ENCODE measurements around the gene RPLP2. TPM values are rescaled to one million over a fixed set of nuclear protein-coding genes. Genes with fewer than 3 reads are reported as not detected.

RPLP2 gene
- total and polyA plus RNA-seq, 2 donors (not counting 1 experiment from before 2014, with no cell fraction given), result 525 to 3,947 TPM

DNA sequence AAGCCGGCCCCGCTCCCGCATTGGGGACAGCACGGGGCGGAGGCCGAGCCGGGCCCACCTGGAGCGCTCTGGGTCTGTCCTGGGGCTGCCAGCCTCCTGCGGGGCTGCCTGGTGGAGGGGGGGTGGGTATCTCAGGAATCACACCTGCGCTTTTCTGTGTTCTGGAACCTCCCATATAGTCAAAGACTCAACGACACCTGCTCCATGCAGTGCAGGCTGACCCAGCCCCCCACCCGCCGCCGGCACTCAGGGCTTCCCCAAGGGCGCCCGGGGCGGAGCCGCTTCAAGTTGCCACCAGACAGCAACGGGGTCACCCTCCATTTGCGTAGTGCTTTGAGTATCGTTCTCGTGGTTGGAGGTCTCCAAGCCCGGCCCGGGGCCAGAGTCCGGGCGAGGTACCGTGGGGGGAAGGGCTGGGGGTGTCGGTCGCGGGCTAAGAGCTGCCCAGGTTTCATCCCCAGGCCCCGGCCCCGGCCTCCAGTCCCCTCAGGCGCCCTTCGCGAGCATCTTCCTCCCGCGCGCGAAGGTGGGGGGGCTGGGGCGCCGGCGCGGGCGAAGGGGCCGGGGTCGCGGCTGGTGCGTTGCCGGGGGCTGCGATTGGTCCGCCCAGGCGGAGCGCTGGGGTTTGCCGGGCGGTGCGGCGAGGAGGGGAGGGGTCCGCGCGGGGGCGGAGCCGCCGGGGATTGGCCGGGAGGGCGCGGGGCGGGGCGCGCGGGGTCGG is 39.5 kb downstream of the RPLP2 start:
- H3K4me3 Mint-ChIP-seq, result peak overlapping the region; percentile 80
- no peak overlapping the region for H3K27ac ChIP-seq (ENCODE audit: low read length in 2 of 2)
- peaks cover 8% of the 10 kb centered on the region for H4K20me1 ChIP-seq (ENCODE audit: control insufficient read depth, insufficient read depth, low read length, poor library complexity, severe bottlenecking)
- ChIA-PET CTCF (interaction anchor here (1.1 to 3.1 kb wide), 4 partner anchors 19 to 201 kb away, joined by 3 to 26 read pairs (median 3); no protein-coding TSS in a partner anchor), POLR2A (interaction anchor here (0.6 kb wide), 1 partner anchor 1533 kb away, joined by 3 read pairs; no protein-coding TSS in a partner anchor)
- H3K36me3 ChIP-seq (replicated peaks in 1 of 2; ENCODE audit: control extremely low read depth in 1 of 2, control insufficient read depth in 1 of 2, extremely low read depth in 1 of 2, insufficient read depth in 2 of 2, low read length in 1 of 2), result no peaks in the 10 kb centered on the region
- H3K4me3 ChIP-seq (ENCODE audit: control extremely low read depth in 1 of 5, extremely low read depth in 1 of 5, insufficient read depth in 1 of 5, low read depth in 2 of 5, low read length in 4 of 5), result peak overlapping the region in 4 of 5 experiments; percentile 32 to 82 (median 52)
- DNase-seq, result peak; percentile 65
- peaks cover 11% of the 10 kb centered on the region for H3K4me1 Mint-ChIP-seq
- no peak overlapping the region for H3K27ac Mint-ChIP-seq
- peaks cover 17 to 23% of the 10 kb centered on the region in 2 donors for H3K4me1 ChIP-seq (ENCODE audit: control insufficient read depth in 2 of 2, insufficient read depth in 2 of 2, low read length in 2 of 2)
- peak overlapping the region; percentile 76 for H2AFZ ChIP-seq (ENCODE audit: insufficient read depth, low read depth, low read length, poor library complexity, severe bottlenecking)
- peaks cover 0 to 36% (median 6%) of the 10 kb centered on the region in 4 experiments for H3K27me3 ChIP-seq (replicated peaks in 1 of 4; ENCODE audit: control extremely low read depth in 1 of 4, control insufficient read depth in 3 of 4, insufficient read depth in 4 of 4, low read length in 3 of 4)
- TF ChIP-seq, protein P1, sequence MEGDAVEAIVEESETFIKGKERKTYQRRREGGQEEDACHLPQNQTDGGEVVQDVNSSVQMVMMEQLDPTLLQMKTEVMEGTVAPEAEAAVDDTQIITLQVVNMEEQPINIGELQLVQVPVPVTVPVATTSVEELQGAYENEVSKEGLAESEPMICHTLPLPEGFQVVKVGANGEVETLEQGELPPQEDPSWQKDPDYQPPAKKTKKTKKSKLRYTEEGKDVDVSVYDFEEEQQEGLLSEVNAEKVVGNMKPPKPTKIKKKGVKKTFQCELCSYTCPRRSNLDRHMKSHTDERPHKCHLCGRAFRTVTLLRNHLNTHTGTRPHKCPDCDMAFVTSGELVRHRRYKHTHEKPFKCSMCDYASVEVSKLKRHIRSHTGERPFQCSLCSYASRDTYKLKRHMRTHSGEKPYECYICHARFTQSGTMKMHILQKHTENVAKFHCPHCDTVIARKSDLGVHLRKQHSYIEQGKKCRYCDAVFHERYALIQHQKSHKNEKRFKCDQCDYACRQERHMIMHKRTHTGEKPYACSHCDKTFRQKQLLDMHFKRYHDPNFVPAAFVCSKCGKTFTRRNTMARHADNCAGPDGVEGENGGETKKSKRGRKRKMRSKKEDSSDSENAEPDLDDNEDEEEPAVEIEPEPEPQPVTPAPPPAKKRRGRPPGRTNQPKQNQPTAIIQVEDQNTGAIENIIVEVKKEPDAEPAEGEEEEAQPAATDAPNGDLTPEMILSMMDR (IDR thresholded peaks at IDR 0.05), result no peak
- no peak for TF ChIP-seq EZH2 (IDR thresholded peaks at IDR 0.05; ENCODE audit: borderline replicate concordance, insufficient read depth, low read depth, low read length, poor library complexity, severe bottlenecking)
- peak overlapping the region; percentile 63 for H3K9ac ChIP-seq (ENCODE audit: low read length)
- H3K27me3 Mint-ChIP-seq, result peaks cover 3% of the 10 kb centered on the region
- peak overlapping the region; percentile 96 for H3K4me2 ChIP-seq (replicated peaks; ENCODE audit: low read depth, low read length, poor library complexity, severe bottlenecking)
- WGBS (ENCODE audit: insufficient coverage), result 4% methylated on average over 68 of the region's 71 CpGs
- no peaks in the 10 kb centered on the region for H3K9me3 ChIP-seq (ENCODE audit: control extremely low read depth in 1 of 3, control insufficient read depth in 2 of 3, insufficient read depth in 1 of 3, low read length in 2 of 3)
- no peaks in the 10 kb centered on the region for H3K9me3 Mint-ChIP-seq (ENCODE audit: insufficient read depth)
- intact Hi-C loops (cut with micrococcal nuclease), result no loop called here
- peak; percentile 58 for ATAC-seq (ENCODE audit: low read depth)
- H3K79me2 ChIP-seq (ENCODE audit: control insufficient read depth, insufficient read depth, low read length), result no peaks in the 10 kb centered on the region
